ENCODE data around the gene ENO2.

ENO2 gene

DNA sequence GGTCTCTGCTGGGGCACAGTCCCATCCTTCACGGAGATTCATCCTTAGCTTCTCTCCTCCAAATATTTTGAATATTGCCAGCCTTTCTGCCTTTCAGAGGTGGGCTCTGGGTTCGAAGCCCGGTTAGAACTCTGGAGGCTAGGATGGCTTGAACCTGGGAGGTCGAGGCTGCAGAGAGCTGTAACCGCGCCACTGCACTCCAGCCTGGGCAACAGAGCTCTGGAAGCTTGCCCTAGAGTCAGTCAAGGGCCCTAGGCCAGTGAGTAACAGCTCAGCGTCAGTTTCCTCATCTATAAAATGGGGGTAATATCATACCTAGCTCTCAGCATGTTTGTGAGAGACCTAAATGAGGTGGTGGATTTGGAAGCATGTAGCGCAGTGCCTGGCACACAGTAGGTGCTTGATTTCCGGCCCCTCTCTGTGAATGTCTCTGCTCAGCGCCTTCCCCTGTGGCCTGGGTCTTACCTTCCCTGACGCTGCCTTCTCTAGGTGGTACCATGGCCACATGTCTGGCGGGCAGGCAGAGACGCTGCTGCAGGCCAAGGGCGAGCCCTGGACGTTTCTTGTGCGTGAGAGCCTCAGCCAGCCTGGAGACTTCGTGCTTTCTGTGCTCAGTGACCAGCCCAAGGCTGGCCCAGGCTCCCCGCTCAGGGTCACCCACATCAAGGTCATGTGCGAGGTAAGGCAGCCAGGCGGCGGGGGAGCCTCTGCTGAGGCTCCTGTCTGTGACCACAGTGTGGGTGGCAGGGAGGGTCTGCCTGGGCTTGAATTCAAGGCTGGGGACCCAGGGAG lies 40.1 kb downstream of the ENO2 start:
- H3K36me3 ChIP-seq (ENCODE audit: insufficient read depth, low read length), result no peaks in the 10 kb centered on the region
- no peaks in the 10 kb centered on the region for H3K9me2 ChIP-seq (replicated peaks; ENCODE audit: low read depth, low read length)
- H4K20me1 ChIP-seq (ENCODE audit: insufficient read depth, low read length, poor library complexity, severe bottlenecking), result no peaks in the 10 kb centered on the region
- peaks cover 83% of the 10 kb centered on the region for H3K4me1 ChIP-seq (ENCODE audit: insufficient read depth, low read length, poor library complexity, severe bottlenecking)
- H2AFZ ChIP-seq (ENCODE audit: low read length), result no peak overlapping the region
- H3F3A ChIP-seq (ENCODE audit: low read depth), result no peaks in the 10 kb centered on the region
- no peaks in the 10 kb centered on the region for H3K27me3 ChIP-seq (ENCODE audit: insufficient read depth, low read length, poor library complexity, severe bottlenecking)
- peaks cover 91% of the 10 kb centered on the region for H3K79me2 ChIP-seq (ENCODE audit: insufficient read depth, low read length)
- H3K4me3 ChIP-seq (ENCODE audit: low read length, poor library complexity, severe bottlenecking), result peak overlapping the region; percentile 91
- no peak for TF ChIP-seq EZH2phosphoT487 (IDR thresholded peaks at IDR 0.05; ENCODE audit: borderline replicate concordance)
- no peak for TF ChIP-seq CTCF (conservative IDR thresholded peaks at IDR 0.05; ENCODE audit: low read length)
- no peaks in the 10 kb centered on the region for H3K9me3 ChIP-seq (ENCODE audit: insufficient read depth, low read depth, low read length)
- H3K4me2 ChIP-seq (ENCODE audit: low read depth, low read length, poor library complexity, severe bottlenecking), result peak overlapping the region; percentile 97
- peak overlapping the region; percentile 97 for H3K9ac ChIP-seq (ENCODE audit: low read depth, low read length, poor library complexity, severe bottlenecking)

DNA sequence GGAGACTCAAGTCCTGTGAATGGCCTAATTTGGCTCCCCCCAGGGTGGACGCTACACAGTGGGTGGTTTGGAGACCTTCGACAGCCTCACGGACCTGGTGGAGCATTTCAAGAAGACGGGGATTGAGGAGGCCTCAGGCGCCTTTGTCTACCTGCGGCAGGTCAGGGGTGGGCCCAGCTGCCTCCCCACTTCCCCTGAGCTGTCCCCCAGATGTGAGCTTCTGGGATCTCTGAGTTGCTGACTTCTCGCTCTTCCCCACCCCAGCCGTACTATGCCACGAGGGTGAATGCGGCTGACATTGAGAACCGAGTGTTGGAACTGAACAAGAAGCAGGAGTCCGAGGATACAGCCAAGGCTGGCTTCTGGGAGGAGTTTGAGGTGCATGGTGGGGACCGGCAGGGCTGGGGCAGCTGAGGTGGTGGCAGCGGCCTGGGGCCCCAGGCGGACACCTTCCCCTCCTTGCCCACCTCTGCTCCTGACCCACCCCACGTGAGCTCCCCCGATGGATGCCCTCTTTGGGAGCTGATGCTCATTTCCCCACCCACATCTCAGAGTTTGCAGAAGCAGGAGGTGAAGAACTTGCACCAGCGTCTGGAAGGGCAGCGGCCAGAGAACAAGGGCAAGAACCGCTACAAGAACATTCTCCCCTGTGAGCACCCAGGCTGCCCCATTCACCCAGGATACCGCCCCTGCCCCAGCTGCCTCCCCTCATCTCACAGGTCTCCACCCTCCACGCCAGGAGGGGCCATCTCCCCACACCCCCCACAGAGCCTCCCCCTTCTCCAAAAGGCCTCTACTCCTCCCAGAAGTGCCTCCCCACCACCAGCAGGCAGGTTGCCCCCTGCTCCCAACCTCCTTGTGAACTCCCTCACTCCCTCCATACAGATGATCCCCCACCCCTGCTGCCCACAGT lies 41.0 kb downstream of the ENO2 start:
- peaks cover 95% of the 10 kb centered on the region for H3K79me2 ChIP-seq (ENCODE audit: insufficient read depth, low read length)

More for the DNA sequence above, 41.0 kb downstream of the ENO2 start:
- no peak for TF ChIP-seq CTCF (conservative IDR thresholded peaks at IDR 0.05; ENCODE audit: low read length)
- no peaks in the 10 kb centered on the region for H3F3A ChIP-seq (ENCODE audit: low read depth)
- H3K4me3 ChIP-seq (ENCODE audit: low read length, poor library complexity, severe bottlenecking), result peak overlapping the region; percentile 91
- H3K4me2 ChIP-seq (ENCODE audit: low read depth, low read length, poor library complexity, severe bottlenecking), result peak overlapping the region; percentile 97
- H4K20me1 ChIP-seq (ENCODE audit: insufficient read depth, low read length, poor library complexity, severe bottlenecking), result no peaks in the 10 kb centered on the region
- H3K9ac ChIP-seq (ENCODE audit: low read depth, low read length, poor library complexity, severe bottlenecking), result peak overlapping the region; percentile 97
- no peak overlapping the region for H2AFZ ChIP-seq (ENCODE audit: low read length)
- no peaks in the 10 kb centered on the region for H3K9me2 ChIP-seq (replicated peaks; ENCODE audit: low read depth, low read length)
- H3K9me3 ChIP-seq (ENCODE audit: insufficient read depth, low read depth, low read length), result no peaks in the 10 kb centered on the region
- no peaks in the 10 kb centered on the region for H3K36me3 ChIP-seq (ENCODE audit: insufficient read depth, low read length)
- no peaks in the 10 kb centered on the region for H3K27me3 ChIP-seq (ENCODE audit: insufficient read depth, low read length, poor library complexity, severe bottlenecking)
- H3K4me1 ChIP-seq (ENCODE audit: insufficient read depth, low read length, poor library complexity, severe bottlenecking), result peaks cover 87% of the 10 kb centered on the region
